CD4-positive, alpha-beta T cell treated with Interleukin-2 at 100 ng/mL for 4 hours (primary cell): Measurements from ENCODE around the gene INAVA.
"Not testable (repeated sequence)": the region's sequence is repeated elsewhere in the genome, so short reads cannot be mapped to it uniquely, and the experiment has no call there.

Source experiments
- DNase-seq: peaks from one replicate; pipeline ENCODE4 v3.0.0-alpha.2; 2020; ENCODE audit warnings: low spot score

Gene INAVA

GRCh38 chr1:200921571-200922110, 26.9 kb downstream of the INAVA start:
- no peak for DNase-seq

- DNase-seq = no peak
Observed at GRCh38 chr1:200922406-200922805, 27.7 kb downstream of the INAVA start.

- no peak for DNase-seq
Observed at GRCh38 chr1:200923601-200924000, 28.9 kb downstream of the INAVA start.

- peak; percentile 7 for DNase-seq
Observed at GRCh38 chr1:200925831-200926230, 31.1 kb downstream of the INAVA start.

GRCh38 chr1:200929530-200930278, 35.0 kb downstream of the INAVA start:
- DNase-seq = no peak

GRCh38 chr1:200930285-200930684, 35.6 kb downstream of the INAVA start:
- not testable (repeated sequence) for DNase-seq

- no peak for DNase-seq
Observed at GRCh38 chr1:200931776-200932175, 37.1 kb downstream of the INAVA start.

GRCh38 chr1:200934676-200935245, 40.1 kb downstream of the INAVA start:
- DNase-seq = no peak

- DNase-seq = not testable (repeated sequence)
Observed at GRCh38 chr1:200935286-200935962, 40.7 kb downstream of the INAVA start.

GRCh38 chr1:200938955-200939354, 44.3 kb downstream of the INAVA start:
- DNase-seq = peak; percentile 4

GRCh38 chr1:200945111-200945510, 50.4 kb downstream of the INAVA start:
- no peak for DNase-seq

GRCh38 chr1:200947059-200947566, 52.4 kb downstream of the INAVA start:
- DNase-seq = no peak

GRCh38 chr1:200949626-200950025, 54.9 kb downstream of the INAVA start:
- no peak for DNase-seq

GRCh38 chr1:200951016-200951415, 56.3 kb downstream of the INAVA start:
- no peak for DNase-seq

GRCh38 chr1:200954434-200954833, 59.7 kb downstream of the INAVA start:
- DNase-seq = no peak

GRCh38 chr1:200958597-200958996, 63.9 kb downstream of the INAVA start:
- DNase-seq = no peak

GRCh38 chr1:200959411-200959921, 64.8 kb downstream of the INAVA start:
- DNase-seq = no peak

- DNase-seq = no peak
Observed at GRCh38 chr1:200960236-200960947, 65.7 kb downstream of the INAVA start.

GRCh38 chr1:200960948-200961340, 66.2 kb downstream of the INAVA start:
- no peak for DNase-seq

GRCh38 chr1:200962151-200962550, 67.5 kb downstream of the INAVA start:
- not testable (repeated sequence) for DNase-seq

GRCh38 chr1:200962631-200963030, 67.9 kb downstream of the INAVA start:
- no peak for DNase-seq

GRCh38 chr1:200963076-200963475, 68.4 kb downstream of the INAVA start:
- DNase-seq = no peak
